Astrocyte (in vitro differentiated cells and primary cell): ENCODE measurements around the gene CMTM8. TPM values are rescaled to one million over a fixed set of nuclear protein-coding genes. Genes with fewer than 3 reads are reported as not detected.

Experiments
- DNase-seq: peaks from one replicate; pipeline ENCODE4 v3.0.0-alpha.2; 2010; ENCODE audit warnings: low read depth
- FAIRE-seq: peaks from 2 replicates; lab custom pipeline; 2011; peaks lifted over from hg19 to GRCh38; lab: Jason Lieb, UNC
- H2AFZ ChIP-seq: 2 replicates; pipeline ENCODE4 v1.6.0; 2012; ENCODE audit warnings: low read depth, low read length, inconsistent platforms
- H3K27ac ChIP-seq: 2 replicates; pipeline ENCODE4 v1.5.1; 2011; ENCODE audit warnings: low read depth, low read length, inconsistent platforms
- H3K27me3 ChIP-seq: 2 replicates; pipeline ENCODE4 v1.6.0; 2011; ENCODE audit warnings: low read length, inconsistent platforms; ENCODE audit not compliant: insufficient read depth
- H3K36me3 ChIP-seq: 2 replicates; pipeline ENCODE4 v1.5.1; 2011; ENCODE audit warnings: low read length, inconsistent platforms; ENCODE audit not compliant: insufficient read depth
- H3K4me1 ChIP-seq: 2 replicates; pipeline ENCODE4 v1.5.1; 2011; ENCODE audit warnings: low read length, inconsistent platforms; ENCODE audit not compliant: insufficient read depth
- H3K4me2 ChIP-seq: 2 replicates; pipeline ENCODE4 v1.6.0; 2012; ENCODE audit warnings: low read length, inconsistent platforms
- H3K4me3 ChIP-seq: 2 replicates; pipeline ENCODE4 v1.5.1; 2011; ENCODE audit warnings: low read depth, mild to moderate bottlenecking, low read length, inconsistent platforms; ENCODE audit not compliant: insufficient read depth
- H3K79me2 ChIP-seq: 2 replicates; pipeline ENCODE4 v1.6.0; 2012; ENCODE audit warnings: mild to moderate bottlenecking, low read length, inconsistent platforms; ENCODE audit not compliant: insufficient read depth
- H3K9ac ChIP-seq: 2 replicates; pipeline ENCODE4 v1.6.0; 2012; ENCODE audit warnings: mild to moderate bottlenecking, low read length, inconsistent platforms
- H3K9me3 ChIP-seq: 2 replicates; pipeline ENCODE4 v1.5.1; 2012; ENCODE audit warnings: low read depth, mild to moderate bottlenecking, low read length, inconsistent platforms; ENCODE audit not compliant: insufficient read depth
- H4K20me1 ChIP-seq: 2 replicates; pipeline ENCODE4 v1.6.0; 2012; ENCODE audit warnings: low read length, inconsistent platforms; ENCODE audit not compliant: insufficient read depth
- H3K27ac Mint-ChIP-seq: one replicate; pipeline ENCODE4 v1.8.0; 2021; ENCODE audit warnings: mild to moderate bottlenecking, mixed read lengths; ENCODE audit not compliant: unreplicated experiment
- H3K27me3 Mint-ChIP-seq: one replicate; pipeline ENCODE4 v1.8.0; 2021; ENCODE audit warnings: low read depth, mixed read lengths; ENCODE audit not compliant: unreplicated experiment
- H3K36me3 Mint-ChIP-seq: one replicate; pipeline ENCODE4 v1.8.0; 2021; ENCODE audit warnings: low read depth, mixed read lengths; ENCODE audit not compliant: unreplicated experiment
- H3K4me1 Mint-ChIP-seq: one replicate; pipeline ENCODE4 v1.8.0; 2021; ENCODE audit warnings: low read depth, mixed read lengths; ENCODE audit not compliant: unreplicated experiment
- H3K4me3 Mint-ChIP-seq: one replicate; pipeline ENCODE4 v1.8.0; 2021; ENCODE audit warnings: mild to moderate bottlenecking, moderate library complexity, mixed read lengths; ENCODE audit not compliant: unreplicated experiment
- H3K9me3 Mint-ChIP-seq: one replicate; pipeline ENCODE4 v1.8.0; 2021; ENCODE audit warnings: mild to moderate bottlenecking, mixed read lengths; ENCODE audit not compliant: unreplicated experiment
- CTCF ChIP-seq: IDR thresholded peaks from 2 replicates; pipeline ENCODE4 v1.5.1; 2011; ENCODE audit warnings: low read depth, mild to moderate bottlenecking, inconsistent platforms, low read length, moderate library complexity; ENCODE audit not compliant: insufficient read depth
- EZH2 ChIP-seq: IDR thresholded peaks from 2 replicates; pipeline ENCODE4 v1.6.1; 2012; ENCODE audit warnings: mild to moderate bottlenecking, low read length, inconsistent platforms; ENCODE audit not compliant: insufficient read depth
- total RNA-seq: library from RNA; stranded (reverse); gene quantifications from 2 replicates; pipeline ENCODE4 v1.2.1, GENCODE V29; 2021

CMTM8 gene
- total RNA-seq, 1 donor from 2014 or later, result 1.6 TPM

GRCh38 chr3:32373844-32374243 lies 135.4 kb downstream of the CMTM8 start:
- no peak for DNase-seq
- Histone ChIP-seq H2AFZ (no peak overlapping the region), H3K4me3 (no peak overlapping the region), H3K79me2 (no peaks in the 10 kb centered on the region), H3K4me1 (peaks cover 4% of the 10 kb centered on the region), H3K4me2 (no peak overlapping the region), H3K9ac (no peak overlapping the region), H3K27ac (no peak overlapping the region), H3K27me3 (no peaks in the 10 kb centered on the region), H3K36me3 (no peaks in the 10 kb centered on the region), H3K9me3 (no peaks in the 10 kb centered on the region), H4K20me1 (no peaks in the 10 kb centered on the region)
- H3K27ac Mint-ChIP-seq, result no peak overlapping the region
- no peaks in the 10 kb centered on the region for H3K27me3 Mint-ChIP-seq
- TF ChIP-seq CTCF, result no peak
- no peak overlapping the region for H3K4me3 Mint-ChIP-seq
- no peaks in the 10 kb centered on the region for H3K9me3 Mint-ChIP-seq
- FAIRE-seq, result no peak
- no peaks in the 10 kb centered on the region for H3K36me3 Mint-ChIP-seq
- no peaks in the 10 kb centered on the region for H3K4me1 Mint-ChIP-seq

DNA sequence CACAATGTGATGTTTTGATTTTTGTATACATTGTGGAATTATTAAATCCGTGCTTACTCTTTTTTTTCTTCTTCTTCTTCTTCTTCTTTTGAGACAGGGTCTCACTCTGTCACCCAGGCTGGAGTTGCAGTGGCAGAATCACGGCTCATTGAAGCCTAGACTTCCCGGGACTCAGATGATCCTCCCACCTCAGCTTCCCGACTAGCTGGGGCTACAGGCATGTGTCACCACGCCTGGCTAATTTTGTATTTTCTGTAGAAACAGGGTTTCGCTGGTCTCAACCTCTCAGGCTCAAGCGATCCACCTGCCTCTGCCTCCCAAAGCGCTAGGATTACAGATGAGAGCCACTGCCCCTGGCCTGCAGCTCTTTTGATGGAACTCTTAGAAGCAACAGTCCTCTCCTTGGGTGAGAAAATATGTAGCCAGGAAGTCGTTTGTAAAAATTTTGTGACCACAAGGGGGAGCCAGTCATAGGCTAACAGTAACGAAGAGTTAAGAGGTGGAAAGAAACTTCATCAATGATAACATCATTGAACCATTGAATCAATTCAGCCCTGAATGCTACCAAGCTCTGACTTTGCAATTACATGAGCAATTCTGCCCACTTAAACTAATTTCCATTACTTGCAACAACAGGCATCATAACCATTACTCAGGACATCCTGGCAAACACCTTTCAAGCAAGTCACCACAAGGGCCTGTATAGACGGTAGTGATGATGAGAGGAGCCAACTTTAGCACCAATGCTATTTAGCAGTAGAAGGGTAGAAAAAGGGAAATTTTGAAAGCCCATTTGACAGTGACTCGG lies 136.5 kb downstream of the CMTM8 start:
- H3K79me2 ChIP-seq, result no peaks in the 10 kb centered on the region
- H3K27me3 Mint-ChIP-seq, result no peaks in the 10 kb centered on the region
- FAIRE-seq, result peak; percentile 79
- H3K4me1 Mint-ChIP-seq, result no peaks in the 10 kb centered on the region
- peak; percentile 48 for DNase-seq
- no peak overlapping the region for H3K4me3 ChIP-seq
- no peak overlapping the region for H3K9ac ChIP-seq
- H3K27ac ChIP-seq, result no peak overlapping the region
- no peaks in the 10 kb centered on the region for H3K36me3 Mint-ChIP-seq
- no peaks in the 10 kb centered on the region for H3K36me3 ChIP-seq
- H3K4me2 ChIP-seq, result peak overlapping the region; percentile 44
- TF ChIP-seq CTCF (peak; percentile 69), EZH2 (no peak)
- no peak overlapping the region for H3K27ac Mint-ChIP-seq
- H3K4me3 Mint-ChIP-seq, result no peak overlapping the region
- peak overlapping the region; percentile 58 for H2AFZ ChIP-seq
- no peaks in the 10 kb centered on the region for H3K27me3 ChIP-seq
- H3K9me3 ChIP-seq, result no peaks in the 10 kb centered on the region
- no peaks in the 10 kb centered on the region for H4K20me1 ChIP-seq
- no peaks in the 10 kb centered on the region for H3K9me3 Mint-ChIP-seq
- peaks cover 4% of the 10 kb centered on the region for H3K4me1 ChIP-seq

GRCh38 chr3:32375596-32375930 lies 137.1 kb downstream of the CMTM8 start:
- FAIRE-seq, result no peak
- H3K4me1 ChIP-seq, result peaks cover 4% of the 10 kb centered on the region
- Mint-ChIP-seq H3K4me1 (no peaks in the 10 kb centered on the region), H3K9me3 (no peaks in the 10 kb centered on the region), H3K27ac (no peak overlapping the region), H3K36me3 (no peaks in the 10 kb centered on the region), H3K4me3 (no peak overlapping the region), H3K27me3 (no peaks in the 10 kb centered on the region)
- no peaks in the 10 kb centered on the region for H3K9me3 ChIP-seq
- H4K20me1 ChIP-seq, result no peaks in the 10 kb centered on the region
- no peaks in the 10 kb centered on the region for H3K79me2 ChIP-seq
- DNase-seq, result no peak
- TF ChIP-seq EZH2 (no peak), CTCF (no peak)
- H3K27ac ChIP-seq, result no peak overlapping the region
- H3K9ac ChIP-seq, result no peak overlapping the region
- no peak overlapping the region for H3K4me3 ChIP-seq
- no peak overlapping the region for H3K4me2 ChIP-seq
- no peaks in the 10 kb centered on the region for H3K36me3 ChIP-seq
- H2AFZ ChIP-seq, result no peak overlapping the region
- H3K27me3 ChIP-seq, result no peaks in the 10 kb centered on the region
